GM19099 (cell line): ENCODE results near the gene AQP1.

ENCODE experiments used
- POLR2A ChIP-seq: IDR thresholded peaks from 3 replicates; pipeline ENCODE4 v1.6.1; 2011; ENCODE audit warnings: low read depth; ENCODE audit not compliant: insufficient read length; ENCODE audit errors: extremely low read depth

Gene AQP1

GRCh38 chr7:30920021-30920583 is 8.4 kb downstream of the AQP1 start:
- TF ChIP-seq POLR2A, result no peak

- no peak for TF ChIP-seq POLR2A
Measured at GRCh38 chr7:30920584-30921539, 9.2 kb downstream of the AQP1 start.

- TF ChIP-seq POLR2A, result no peak
Measured at GRCh38 chr7:30921540-30922401, 10.1 kb downstream of the AQP1 start.

- no peak for TF ChIP-seq POLR2A
Measured at GRCh38 chr7:30922596-30922995, 10.9 kb downstream of the AQP1 start.

GRCh38 chr7:30923009-30923773 is 11.5 kb downstream of the AQP1 start:
- TF ChIP-seq POLR2A, result no peak

- no peak for TF ChIP-seq POLR2A
Measured at GRCh38 chr7:30923774-30924413, 12.2 kb downstream of the AQP1 start.

- no peak for TF ChIP-seq POLR2A
Measured at GRCh38 chr7:30924624-30925023, 13.0 kb downstream of the AQP1 start.

- TF ChIP-seq POLR2A, result no peak
Measured at GRCh38 chr7:30925117-30925516, 13.5 kb downstream of the AQP1 start.

- no peak for TF ChIP-seq POLR2A
Measured at GRCh38 chr7:30925913-30926312, 14.3 kb downstream of the AQP1 start.

- no peak for TF ChIP-seq POLR2A
Measured at GRCh38 chr7:30926313-30926712, 14.7 kb downstream of the AQP1 start.

- TF ChIP-seq POLR2A, result no peak
Measured at GRCh38 chr7:30927040-30927439, 15.4 kb downstream of the AQP1 start.

- TF ChIP-seq POLR2A, result no peak
Measured at GRCh38 chr7:30927559-30927958, 15.9 kb downstream of the AQP1 start.

GRCh38 chr7:30928254-30928872 is 16.7 kb downstream of the AQP1 start:
- no peak for TF ChIP-seq POLR2A

- TF ChIP-seq POLR2A, result no peak
Measured at GRCh38 chr7:30929686-30930085, 18.0 kb downstream of the AQP1 start.
